Endometrial microvascular endothelial cells (primary cell): ENCODE results near the gene MGMT. TPM values are rescaled to one million over a fixed set of nuclear protein-coding genes. Genes with fewer than 3 reads are reported as not detected.

ENCODE experiments used
- in situ Hi-C: cut with HindIII; loops from 2 replicates; pipeline ENCODE4 v1.10.0; 2017; ENCODE audit warnings: low sequenced_read_pairs, low pct_unique_long_range_greater_than_20kb; ENCODE audit errors: inconsistent ontology term
- total RNA-seq: library from RNA; depleted of rRNA; stranded (reverse); fragments of >200 nt; gene quantifications from one replicate; pipeline ENCODE4 v1.2.3, GENCODE V29; 2015; ENCODE audit errors: inconsistent ontology term

Gene MGMT
- total RNA-seq, 1 donor from 2014 or later: 2.0 TPM

DNA sequence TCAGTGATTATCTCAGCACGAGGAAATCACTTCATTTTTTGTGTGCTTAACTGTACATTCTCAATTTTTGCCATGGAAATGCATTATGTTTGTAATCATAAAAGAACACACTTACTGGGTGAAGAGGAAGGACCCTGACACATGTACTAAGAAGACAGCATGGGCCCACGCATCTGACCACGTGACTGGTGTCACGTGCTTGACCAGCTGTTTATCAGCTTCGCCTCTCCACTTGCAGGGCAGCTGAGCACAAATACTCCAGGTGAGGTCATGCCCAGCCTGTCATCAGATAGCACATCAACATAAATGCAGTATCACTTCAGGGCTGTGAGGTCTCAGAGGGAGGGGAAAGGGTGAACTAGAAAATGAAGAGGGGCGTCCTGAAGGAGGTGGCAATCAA, 317.2 kb downstream of the MGMT start:
- in situ Hi-C loops: no loop called here

DNA sequence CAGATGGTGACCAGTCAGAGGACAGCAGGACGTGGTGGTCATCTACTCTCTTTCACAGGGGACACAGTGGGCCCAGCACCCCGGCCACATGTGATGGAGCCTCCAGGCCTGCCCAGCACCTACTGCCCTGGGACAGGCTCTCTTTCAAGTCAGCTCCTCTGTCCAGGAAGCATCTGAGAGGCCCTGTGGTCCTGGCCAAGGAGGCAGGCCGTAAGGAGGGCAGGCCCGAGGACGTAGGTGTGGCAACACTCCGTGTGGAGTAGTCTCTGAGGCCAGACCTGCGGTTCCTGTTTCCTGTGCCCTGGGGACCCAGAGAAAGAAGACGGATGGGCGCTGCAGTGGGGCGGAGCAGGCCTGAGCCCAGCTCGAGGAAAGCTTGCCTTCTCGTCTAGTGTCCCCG, 317.9 kb downstream of the MGMT start:
- in situ Hi-C loops: no loop called here

DNA sequence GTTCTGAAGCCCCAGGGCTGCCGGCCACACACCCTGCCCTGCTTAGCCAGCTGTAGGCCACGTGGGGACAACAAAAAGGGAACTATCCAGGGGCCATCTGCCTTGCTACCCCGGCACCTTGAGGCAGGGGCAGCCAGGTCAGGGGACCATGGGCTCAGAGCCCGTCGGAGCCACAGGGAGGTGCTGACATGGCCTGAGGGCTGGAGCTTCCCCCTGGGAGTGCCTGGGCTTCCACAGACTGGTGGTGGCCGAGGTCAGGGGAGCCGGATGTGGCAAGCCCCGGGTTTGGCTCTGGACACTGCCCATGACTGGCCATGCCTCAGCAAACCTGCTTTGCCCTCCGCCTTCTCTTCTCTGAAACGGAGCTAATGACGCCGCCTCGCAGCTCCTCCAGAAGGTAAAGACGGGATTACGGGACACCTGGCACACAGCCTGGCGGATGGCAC, 318.5 kb downstream of the MGMT start:
- in situ Hi-C loops: no loop called here

DNA sequence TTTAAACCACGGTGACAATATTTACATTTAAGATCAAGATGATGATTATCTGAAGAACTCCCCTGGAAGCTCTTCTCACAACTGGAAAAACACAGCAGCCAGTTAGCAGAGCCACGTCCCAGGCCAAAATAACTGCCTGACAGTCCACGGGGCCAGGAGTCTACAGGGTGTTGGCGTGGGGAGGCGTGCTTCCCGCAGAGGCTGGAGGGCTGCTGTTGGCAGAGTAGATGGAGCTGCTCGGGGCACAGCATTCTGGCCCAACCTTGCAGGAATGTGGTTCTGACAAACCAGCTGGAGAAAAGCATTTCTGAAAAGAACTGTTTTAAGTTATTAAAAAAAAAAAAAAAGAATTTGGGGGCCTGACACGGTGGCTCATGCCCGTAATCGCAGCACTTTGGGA, 319.2 kb downstream of the MGMT start:
- in situ Hi-C loops: no loop called here

- in situ Hi-C loops: no loop called here
Observed at GRCh38 chr10:129787557-129787956, 320.5 kb downstream of the MGMT start.

- in situ Hi-C loops: no loop called here
Observed at GRCh38 chr10:129788215-129788614, 321.2 kb downstream of the MGMT start.

- in situ Hi-C loops: no loop called here
Observed at GRCh38 chr10:129790715-129791446, 323.8 kb downstream of the MGMT start.

- in situ Hi-C loops: no loop called here
Observed at GRCh38 chr10:129792141-129792540, 325.1 kb downstream of the MGMT start.

DNA sequence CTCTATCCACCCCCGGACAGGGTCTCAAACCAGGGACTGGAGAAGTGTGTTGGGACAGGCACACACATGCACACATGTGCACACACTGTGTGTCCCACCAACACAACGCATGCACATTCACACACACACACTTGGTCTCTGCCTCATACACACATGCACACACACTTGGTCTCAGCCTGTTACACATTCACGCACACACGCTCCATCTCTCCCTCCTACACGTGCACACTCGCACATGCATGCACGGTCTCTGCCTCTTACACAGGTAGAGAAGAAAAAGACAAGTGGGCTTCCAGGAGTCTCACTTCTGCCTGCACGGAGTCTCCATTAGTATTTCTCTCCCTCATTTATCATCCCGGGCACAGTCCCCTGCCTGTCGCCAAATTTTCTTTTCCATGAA, 325.8 kb downstream of the MGMT start:
- in situ Hi-C loops: no loop called here

DNA sequence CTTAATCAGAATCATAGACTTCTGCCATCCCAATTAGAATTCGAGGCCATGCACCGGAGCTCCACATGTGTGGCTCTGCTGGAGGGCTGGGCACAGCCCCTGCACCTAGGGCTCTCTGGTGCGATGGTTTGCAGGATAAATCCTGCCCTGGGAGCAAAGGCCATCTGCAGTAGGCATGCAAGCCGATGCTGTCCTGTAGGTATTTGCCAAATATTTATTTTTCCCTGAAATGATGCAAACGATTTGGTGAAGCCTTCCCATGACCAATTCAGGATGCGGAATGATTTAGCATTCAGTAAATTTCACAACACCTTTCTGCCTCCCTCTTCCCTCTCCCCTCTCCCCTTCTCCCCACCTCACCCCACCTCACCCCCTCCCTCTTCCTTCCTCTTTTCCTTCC, 326.4 kb downstream of the MGMT start:
- in situ Hi-C loops: no loop called here

DNA sequence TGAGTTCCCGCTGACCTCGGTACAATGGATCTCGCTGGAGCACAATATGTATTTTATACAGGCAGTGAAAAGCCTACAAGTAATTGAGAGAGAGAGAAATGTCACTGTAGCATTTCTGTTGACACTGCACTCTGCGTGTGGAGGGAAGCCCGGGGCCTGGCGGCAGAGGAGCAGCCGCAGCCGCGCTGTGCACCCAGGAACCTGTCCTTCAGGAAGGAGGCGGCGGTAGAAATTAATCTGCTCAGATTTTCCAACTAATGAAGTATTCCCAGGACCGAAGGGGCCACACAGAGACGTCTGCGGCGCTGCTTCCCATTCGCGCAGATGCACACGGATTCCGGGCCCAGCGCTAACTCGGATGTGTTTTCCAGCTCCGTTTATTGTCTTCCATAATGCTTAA, 327.0 kb downstream of the MGMT start:
- in situ Hi-C loops: no loop called here

GRCh38 chr10:129796710-129797420, 329.8 kb downstream of the MGMT start:
- in situ Hi-C loops: no loop called here

DNA sequence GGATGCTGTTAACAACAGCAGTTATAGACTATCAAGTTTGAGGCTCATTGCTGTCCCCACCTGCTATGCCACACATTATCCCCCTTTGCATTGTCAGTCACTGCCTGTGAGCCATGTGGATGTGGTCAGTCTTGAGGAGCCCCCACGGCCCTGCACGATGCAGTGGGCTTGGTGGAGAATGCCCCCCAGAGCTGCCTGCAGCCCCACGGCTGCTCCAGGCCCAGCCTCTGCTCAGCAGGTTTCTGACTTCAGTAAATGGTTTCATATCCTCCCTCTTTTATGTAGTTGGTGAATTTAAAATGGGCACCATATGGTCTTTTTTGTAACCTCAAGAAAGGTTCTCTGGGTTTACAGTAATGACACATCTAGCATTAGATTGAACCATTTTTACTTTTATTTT, 332.9 kb downstream of the MGMT start:
- in situ Hi-C loops: no loop called here

- in situ Hi-C loops: no loop called here
Observed at GRCh38 chr10:129800796-129801340, 333.8 kb downstream of the MGMT start.

GRCh38 chr10:129807211-129807610, 340.2 kb downstream of the MGMT start:
- in situ Hi-C loops: no loop called here

GRCh38 chr10:129808092-129808983, 341.3 kb downstream of the MGMT start:
- in situ Hi-C loops: no loop called here

GRCh38 chr10:129809431-129809830, 342.4 kb downstream of the MGMT start:
- in situ Hi-C loops: no loop called here

DNA sequence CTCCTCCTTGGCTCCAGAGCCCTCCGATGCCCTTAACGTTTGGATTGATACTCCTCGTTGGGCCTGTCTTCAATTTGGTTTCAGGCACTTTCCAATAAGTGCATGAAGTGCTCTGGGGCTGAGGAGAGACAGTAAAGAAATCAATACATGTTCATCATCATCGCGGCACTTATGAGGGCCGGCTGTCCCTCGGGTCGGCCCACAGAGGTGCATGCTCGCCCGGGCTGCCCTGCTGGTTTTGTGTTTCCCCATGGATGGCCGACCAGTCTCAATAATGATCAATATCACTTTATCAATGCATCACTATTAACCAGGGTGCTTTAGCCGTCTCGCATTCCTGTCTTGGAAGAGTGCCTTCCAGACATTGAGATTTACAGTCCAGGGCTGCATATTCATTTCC, 342.8 kb downstream of the MGMT start:
- in situ Hi-C loops: no loop called here

GRCh38 chr10:129811208-129811607, 344.2 kb downstream of the MGMT start:
- in situ Hi-C loops: no loop called here
